HEK293 (cell line): Measurements from ENCODE around the gene PIN4.

ENCODE experiments used
- BCL11A ChIP-seq: fragments of 450-650 bp; formaldehyde crosslinking; IDR thresholded peaks from 2 replicates; pipeline ENCODE4 v1.5.1; 2016; ENCODE audit warnings: low read depth, missing biosample characterization, missing genetic modification characterization
- HOXC10 ChIP-seq: sonication (generic); formaldehyde crosslinking; IDR thresholded peaks from 2 replicates; pipeline ENCODE4 v1.8.1; 2023; ENCODE audit warnings: mild to moderate bottlenecking, missing genetic modification reagents
- OSR2 ChIP-seq: fragments of 450-650 bp; formaldehyde crosslinking; IDR thresholded peaks from 2 replicates; pipeline ENCODE4 v1.5.1; 2016; ENCODE audit warnings: missing biosample characterization, missing genetic modification characterization
- ZBTB48 ChIP-seq: fragments of 450-650 bp; formaldehyde crosslinking; IDR thresholded peaks from 2 replicates; pipeline ENCODE4 v1.5.1; 2016; ENCODE audit warnings: missing biosample characterization, missing genetic modification characterization
- ZNF155 ChIP-seq: fragments of 450-650 bp; formaldehyde crosslinking; IDR thresholded peaks from 2 replicates; pipeline ENCODE4 v1.5.1; 2016; ENCODE audit warnings: missing biosample characterization, missing genetic modification characterization
- ZNF214 ChIP-seq: fragments of 450-650 bp; formaldehyde crosslinking; IDR thresholded peaks from 2 replicates; pipeline ENCODE4 v1.5.1; 2017; ENCODE audit warnings: missing biosample characterization, mild to moderate bottlenecking, missing genetic modification characterization, borderline replicate concordance
- ZNF266 ChIP-seq: fragments of 450-650 bp; formaldehyde crosslinking; IDR thresholded peaks from 2 replicates; pipeline ENCODE4 v1.5.1; 2016; ENCODE audit warnings: missing biosample characterization, missing genetic modification characterization, low read depth
- ZNF311 ChIP-seq: fragments of 450-650 bp; formaldehyde crosslinking; IDR thresholded peaks from 2 replicates; pipeline ENCODE4 v1.5.1; 2017; ENCODE audit warnings: missing biosample characterization, missing genetic modification characterization, borderline replicate concordance
- ZNF350 ChIP-seq: fragments of 450-650 bp; formaldehyde crosslinking; IDR thresholded peaks from 2 replicates; pipeline ENCODE4 v1.5.0; 2017; ENCODE audit warnings: missing biosample characterization, mild to moderate bottlenecking, missing genetic modification characterization
- ZNF37A ChIP-seq: fragments of 450-650 bp; IDR thresholded peaks from 2 replicates; pipeline ENCODE4 v1.5.1; 2018; ENCODE audit warnings: missing biosample characterization, missing genetic modification characterization
- ZNF544 ChIP-seq: fragments of 450-650 bp; formaldehyde crosslinking; IDR thresholded peaks from 2 replicates; pipeline ENCODE4 v1.5.0; 2017; ENCODE audit warnings: missing biosample characterization, missing genetic modification characterization
- ZNF660 ChIP-seq: fragments of 450-650 bp; IDR thresholded peaks from 2 replicates; pipeline ENCODE4 v1.5.1; 2018; ENCODE audit warnings: missing biosample characterization, mild to moderate bottlenecking, missing genetic modification characterization
- ZNF707 ChIP-seq: fragments of 450-650 bp; formaldehyde crosslinking; IDR thresholded peaks from 2 replicates; pipeline ENCODE4 v1.5.1; 2016; ENCODE audit warnings: missing biosample characterization, missing genetic modification characterization
- ZNF785 ChIP-seq: fragments of 450-650 bp; formaldehyde crosslinking; IDR thresholded peaks from 2 replicates; pipeline ENCODE4 v1.5.1; 2016; ENCODE audit warnings: missing biosample characterization, missing genetic modification characterization
- TF ChIP-seq, protein P1 (sequence below): fragments of 450-650 bp; formaldehyde crosslinking; IDR thresholded peaks from 2 replicates; pipeline ENCODE4 v1.5.1; 2016; ENCODE audit warnings: missing biosample characterization, missing genetic modification characterization
- TF ChIP-seq, protein P2 (sequence below): fragments of 450-650 bp; formaldehyde crosslinking; IDR thresholded peaks from 2 replicates; pipeline ENCODE4 v1.5.0; 2017; ENCODE audit warnings: missing biosample characterization, missing genetic modification characterization, borderline replicate concordance
- TF ChIP-seq, protein P3 (sequence below): fragments of 450-650 bp; formaldehyde crosslinking; conservative IDR thresholded peaks from 2 replicates; pipeline ENCODE4 v1.5.1; 2016; ENCODE audit warnings: low read depth, missing biosample characterization, missing genetic modification characterization
- TF ChIP-seq, protein P4 (sequence below): fragments of 450-650 bp; formaldehyde crosslinking; IDR thresholded peaks from 2 replicates; pipeline ENCODE4 v1.5.1; 2016; ENCODE audit warnings: missing biosample characterization, missing genetic modification characterization
- TF ChIP-seq, protein P5 (sequence below): fragments of 450-650 bp; formaldehyde crosslinking; IDR thresholded peaks from 2 replicates; pipeline ENCODE4 v1.5.1; 2016; ENCODE audit warnings: missing biosample characterization, missing genetic modification characterization
- TF ChIP-seq, protein P6 (sequence below): fragments of 450-650 bp; formaldehyde crosslinking; IDR thresholded peaks from 2 replicates; pipeline ENCODE4 v1.5.1; 2016; ENCODE audit warnings: missing biosample characterization, missing genetic modification characterization
- TF ChIP-seq, protein P7 (sequence below): IDR thresholded peaks from 2 replicates; pipeline ENCODE4 v1.6.1; 2011; ENCODE audit warnings: mild to moderate bottlenecking, low read depth, low read length, borderline replicate concordance

The PIN4 gene

DNA sequence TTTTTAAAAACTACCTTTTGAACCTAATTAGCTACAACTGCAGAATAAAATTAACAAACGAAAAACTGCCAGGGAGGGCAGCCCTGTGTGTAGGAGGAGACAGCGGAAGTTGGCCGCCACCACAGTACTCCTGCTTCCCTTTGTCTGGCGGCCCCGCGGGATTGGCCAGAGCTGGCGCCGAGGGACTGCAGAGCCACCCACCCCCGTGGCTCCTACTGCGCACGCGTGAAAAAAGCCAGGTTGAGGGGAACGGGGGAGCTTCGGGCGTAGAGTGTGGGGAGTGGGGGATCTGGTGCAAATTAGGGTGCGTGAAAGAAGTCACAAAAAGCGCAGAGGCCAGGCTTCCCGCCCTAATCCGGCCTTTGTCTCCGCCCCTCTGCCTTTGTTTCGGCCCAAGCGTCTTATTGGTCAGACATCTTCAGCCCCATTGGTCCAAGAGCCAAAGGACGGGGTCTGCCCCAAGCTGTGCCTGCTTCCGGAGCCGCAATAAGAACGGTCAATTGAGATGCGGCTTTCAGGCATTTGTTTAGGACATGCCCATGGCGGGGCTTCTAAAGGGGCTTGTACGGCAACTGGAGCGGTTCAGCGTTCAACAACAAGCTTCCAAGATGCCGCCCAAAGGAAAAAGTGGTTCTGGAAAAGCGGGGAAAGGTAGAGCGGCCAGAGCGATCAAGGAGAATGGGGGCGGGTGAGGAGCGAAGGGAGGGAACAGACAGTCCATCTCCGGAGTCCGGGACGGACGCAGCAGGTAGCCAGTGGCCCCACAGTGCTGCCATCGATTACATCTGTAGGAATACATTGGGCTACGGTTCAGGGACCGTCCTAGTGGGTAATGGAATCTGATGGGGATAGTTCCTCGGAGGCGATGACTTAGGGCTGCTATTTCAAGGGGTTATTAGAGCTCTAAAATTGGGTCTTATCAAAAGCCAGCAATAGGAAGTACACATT lies at the start of gene PIN4 (continued):
- TF ChIP-seq ZBTB48 (peak; percentile 99), ZNF266 (no peak), ZNF660 (tag by site-specific recombination) (peak; percentile 22; the same call in 1 of the 2 replicates), BCL11A (tag by site-specific recombination) (no peak), ZNF350 (tag by site-specific recombination) (no peak), ZNF544 (tag by site-specific recombination) (no peak), OSR2 (tag by site-specific recombination) (no peak), HOXC10 (no peak), ZNF37A (no peak), ZNF785 (tag by site-specific recombination) (no peak), ZNF214 (tag by site-specific recombination) (no peak), ZNF155 (tag by site-specific recombination) (no peak), ZNF707 (tag by site-specific recombination) (no peak), ZNF311 (tag by site-specific recombination) (no peak)
- TF ChIP-seq, protein P1, sequence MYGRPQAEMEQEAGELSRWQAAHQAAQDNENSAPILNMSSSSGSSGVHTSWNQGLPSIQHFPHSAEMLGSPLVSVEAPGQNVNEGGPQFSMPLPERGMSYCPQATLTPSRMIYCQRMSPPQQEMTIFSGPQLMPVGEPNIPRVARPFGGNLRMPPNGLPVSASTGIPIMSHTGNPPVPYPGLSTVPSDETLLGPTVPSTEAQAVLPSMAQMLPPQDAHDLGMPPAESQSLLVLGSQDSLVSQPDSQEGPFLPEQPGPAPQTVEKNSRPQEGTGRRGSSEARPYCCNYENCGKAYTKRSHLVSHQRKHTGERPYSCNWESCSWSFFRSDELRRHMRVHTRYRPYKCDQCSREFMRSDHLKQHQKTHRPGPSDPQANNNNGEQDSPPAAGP (tag by site-specific recombination), result no peak
- TF ChIP-seq, protein P2, sequence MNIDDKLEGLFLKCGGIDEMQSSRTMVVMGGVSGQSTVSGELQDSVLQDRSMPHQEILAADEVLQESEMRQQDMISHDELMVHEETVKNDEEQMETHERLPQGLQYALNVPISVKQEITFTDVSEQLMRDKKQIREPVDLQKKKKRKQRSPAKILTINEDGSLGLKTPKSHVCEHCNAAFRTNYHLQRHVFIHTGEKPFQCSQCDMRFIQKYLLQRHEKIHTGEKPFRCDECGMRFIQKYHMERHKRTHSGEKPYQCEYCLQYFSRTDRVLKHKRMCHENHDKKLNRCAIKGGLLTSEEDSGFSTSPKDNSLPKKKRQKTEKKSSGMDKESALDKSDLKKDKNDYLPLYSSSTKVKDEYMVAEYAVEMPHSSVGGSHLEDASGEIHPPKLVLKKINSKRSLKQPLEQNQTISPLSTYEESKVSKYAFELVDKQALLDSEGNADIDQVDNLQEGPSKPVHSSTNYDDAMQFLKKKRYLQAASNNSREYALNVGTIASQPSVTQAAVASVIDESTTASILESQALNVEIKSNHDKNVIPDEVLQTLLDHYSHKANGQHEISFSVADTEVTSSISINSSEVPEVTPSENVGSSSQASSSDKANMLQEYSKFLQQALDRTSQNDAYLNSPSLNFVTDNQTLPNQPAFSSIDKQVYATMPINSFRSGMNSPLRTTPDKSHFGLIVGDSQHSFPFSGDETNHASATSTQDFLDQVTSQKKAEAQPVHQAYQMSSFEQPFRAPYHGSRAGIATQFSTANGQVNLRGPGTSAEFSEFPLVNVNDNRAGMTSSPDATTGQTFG (tag by site-specific recombination), result no peak
- TF ChIP-seq, protein P3, sequence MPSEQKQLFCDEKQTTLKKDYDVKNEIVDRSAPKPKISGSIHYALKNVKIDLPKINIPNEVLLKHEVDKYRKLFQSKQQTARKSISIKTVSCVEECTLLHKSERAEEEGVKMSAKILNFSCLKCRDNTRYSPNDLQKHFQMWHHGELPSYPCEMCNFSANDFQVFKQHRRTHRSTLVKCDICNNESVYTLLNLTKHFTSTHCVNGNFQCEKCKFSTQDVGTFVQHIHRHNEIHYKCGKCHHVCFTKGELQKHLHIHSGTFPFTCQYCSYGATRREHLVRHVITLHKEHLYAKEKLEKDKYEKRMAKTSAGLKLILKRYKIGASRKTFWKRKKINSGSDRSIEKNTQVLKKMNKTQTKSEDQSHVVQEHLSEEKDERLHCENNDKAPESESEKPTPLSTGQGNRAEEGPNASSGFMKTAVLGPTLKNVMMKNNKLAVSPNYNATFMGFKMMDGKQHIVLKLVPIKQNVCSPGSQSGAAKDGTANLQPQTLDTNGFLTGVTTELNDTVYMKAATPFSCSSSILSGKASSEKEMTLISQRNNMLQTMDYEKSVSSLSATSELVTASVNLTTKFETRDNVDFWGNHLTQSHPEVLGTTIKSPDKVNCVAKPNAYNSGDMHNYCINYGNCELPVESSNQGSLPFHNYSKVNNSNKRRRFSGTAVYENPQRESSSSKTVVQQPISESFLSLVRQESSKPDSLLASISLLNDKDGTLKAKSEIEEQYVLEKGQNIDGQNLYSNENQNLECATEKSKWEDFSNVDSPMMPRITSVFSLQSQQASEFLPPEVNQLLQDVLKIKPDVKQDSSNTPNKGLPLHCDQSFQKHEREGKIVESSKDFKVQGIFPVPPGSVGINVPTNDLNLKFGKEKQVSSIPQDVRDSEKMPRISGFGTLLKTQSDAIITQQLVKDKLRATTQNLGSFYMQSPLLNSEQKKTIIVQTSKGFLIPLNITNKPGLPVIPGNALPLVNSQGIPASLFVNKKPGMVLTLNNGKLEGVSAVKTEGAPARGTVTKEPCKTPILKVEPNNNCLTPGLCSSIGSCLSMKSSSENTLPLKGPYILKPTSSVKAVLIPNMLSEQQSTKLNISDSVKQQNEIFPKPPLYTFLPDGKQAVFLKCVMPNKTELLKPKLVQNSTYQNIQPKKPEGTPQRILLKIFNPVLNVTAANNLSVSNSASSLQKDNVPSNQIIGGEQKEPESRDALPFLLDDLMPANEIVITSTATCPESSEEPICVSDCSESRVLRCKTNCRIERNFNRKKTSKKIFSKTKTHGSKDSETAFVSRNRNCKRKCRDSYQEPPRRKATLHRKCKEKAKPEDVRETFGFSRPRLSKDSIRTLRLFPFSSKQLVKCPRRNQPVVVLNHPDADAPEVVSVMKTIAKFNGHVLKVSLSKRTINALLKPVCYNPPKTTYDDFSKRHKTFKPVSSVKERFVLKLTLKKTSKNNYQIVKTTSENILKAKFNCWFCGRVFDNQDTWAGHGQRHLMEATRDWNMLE (tag by site-specific recombination), result peak; percentile 73
- TF ChIP-seq, protein P4, sequence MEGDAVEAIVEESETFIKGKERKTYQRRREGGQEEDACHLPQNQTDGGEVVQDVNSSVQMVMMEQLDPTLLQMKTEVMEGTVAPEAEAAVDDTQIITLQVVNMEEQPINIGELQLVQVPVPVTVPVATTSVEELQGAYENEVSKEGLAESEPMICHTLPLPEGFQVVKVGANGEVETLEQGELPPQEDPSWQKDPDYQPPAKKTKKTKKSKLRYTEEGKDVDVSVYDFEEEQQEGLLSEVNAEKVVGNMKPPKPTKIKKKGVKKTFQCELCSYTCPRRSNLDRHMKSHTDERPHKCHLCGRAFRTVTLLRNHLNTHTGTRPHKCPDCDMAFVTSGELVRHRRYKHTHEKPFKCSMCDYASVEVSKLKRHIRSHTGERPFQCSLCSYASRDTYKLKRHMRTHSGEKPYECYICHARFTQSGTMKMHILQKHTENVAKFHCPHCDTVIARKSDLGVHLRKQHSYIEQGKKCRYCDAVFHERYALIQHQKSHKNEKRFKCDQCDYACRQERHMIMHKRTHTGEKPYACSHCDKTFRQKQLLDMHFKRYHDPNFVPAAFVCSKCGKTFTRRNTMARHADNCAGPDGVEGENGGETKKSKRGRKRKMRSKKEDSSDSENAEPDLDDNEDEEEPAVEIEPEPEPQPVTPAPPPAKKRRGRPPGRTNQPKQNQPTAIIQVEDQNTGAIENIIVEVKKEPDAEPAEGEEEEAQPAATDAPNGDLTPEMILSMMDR, result no peak
- TF ChIP-seq, protein P5, sequence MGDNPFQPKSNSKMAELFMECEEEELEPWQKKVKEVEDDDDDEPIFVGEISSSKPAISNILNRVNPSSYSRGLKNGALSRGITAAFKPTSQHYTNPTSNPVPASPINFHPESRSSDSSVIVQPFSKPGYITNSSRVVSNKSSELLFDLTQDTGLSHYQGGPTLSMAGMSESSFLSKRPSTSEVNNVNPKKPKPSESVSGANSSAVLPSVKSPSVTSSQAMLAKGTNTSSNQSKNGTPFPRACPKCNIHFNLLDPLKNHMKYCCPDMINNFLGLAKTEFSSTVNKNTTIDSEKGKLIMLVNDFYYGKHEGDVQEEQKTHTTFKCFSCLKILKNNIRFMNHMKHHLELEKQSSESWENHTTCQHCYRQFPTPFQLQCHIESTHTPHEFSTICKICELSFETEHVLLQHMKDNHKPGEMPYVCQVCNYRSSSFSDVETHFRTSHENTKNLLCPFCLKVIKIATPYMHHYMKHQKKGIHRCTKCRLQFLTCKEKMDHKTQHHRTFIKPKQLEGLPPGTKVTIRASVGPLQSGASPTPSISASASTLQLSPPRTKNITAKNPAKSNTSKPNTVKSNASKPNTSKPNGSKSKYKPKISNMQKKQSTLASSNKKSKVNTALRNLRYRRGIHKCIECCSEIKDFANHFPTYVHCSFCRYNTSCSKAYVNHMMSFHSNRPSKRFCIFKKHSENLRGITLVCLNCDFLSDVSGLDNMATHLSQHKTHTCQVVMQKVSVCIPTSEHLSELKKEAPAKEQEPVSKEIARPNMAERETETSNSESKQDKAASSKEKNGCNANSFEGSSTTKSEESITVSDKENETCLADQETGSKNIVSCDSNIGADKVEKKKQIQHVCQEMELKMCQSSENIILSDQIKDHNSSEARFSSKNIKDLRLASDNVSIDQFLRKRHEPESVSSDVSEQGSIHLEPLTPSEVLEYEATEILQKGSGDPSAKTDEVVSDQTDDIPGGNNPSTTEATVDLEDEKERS (tag by site-specific recombination), result peak; percentile 16; the same call in 1 of the 2 replicates
- TF ChIP-seq, protein P6, sequence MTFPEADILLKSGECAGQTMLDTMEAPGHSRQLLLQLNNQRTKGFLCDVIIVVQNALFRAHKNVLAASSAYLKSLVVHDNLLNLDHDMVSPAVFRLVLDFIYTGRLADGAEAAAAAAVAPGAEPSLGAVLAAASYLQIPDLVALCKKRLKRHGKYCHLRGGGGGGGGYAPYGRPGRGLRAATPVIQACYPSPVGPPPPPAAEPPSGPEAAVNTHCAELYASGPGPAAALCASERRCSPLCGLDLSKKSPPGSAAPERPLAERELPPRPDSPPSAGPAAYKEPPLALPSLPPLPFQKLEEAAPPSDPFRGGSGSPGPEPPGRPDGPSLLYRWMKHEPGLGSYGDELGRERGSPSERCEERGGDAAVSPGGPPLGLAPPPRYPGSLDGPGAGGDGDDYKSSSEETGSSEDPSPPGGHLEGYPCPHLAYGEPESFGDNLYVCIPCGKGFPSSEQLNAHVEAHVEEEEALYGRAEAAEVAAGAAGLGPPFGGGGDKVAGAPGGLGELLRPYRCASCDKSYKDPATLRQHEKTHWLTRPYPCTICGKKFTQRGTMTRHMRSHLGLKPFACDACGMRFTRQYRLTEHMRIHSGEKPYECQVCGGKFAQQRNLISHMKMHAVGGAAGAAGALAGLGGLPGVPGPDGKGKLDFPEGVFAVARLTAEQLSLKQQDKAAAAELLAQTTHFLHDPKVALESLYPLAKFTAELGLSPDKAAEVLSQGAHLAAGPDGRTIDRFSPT (tag by site-specific recombination), result no peak
- TF ChIP-seq, protein P7, sequence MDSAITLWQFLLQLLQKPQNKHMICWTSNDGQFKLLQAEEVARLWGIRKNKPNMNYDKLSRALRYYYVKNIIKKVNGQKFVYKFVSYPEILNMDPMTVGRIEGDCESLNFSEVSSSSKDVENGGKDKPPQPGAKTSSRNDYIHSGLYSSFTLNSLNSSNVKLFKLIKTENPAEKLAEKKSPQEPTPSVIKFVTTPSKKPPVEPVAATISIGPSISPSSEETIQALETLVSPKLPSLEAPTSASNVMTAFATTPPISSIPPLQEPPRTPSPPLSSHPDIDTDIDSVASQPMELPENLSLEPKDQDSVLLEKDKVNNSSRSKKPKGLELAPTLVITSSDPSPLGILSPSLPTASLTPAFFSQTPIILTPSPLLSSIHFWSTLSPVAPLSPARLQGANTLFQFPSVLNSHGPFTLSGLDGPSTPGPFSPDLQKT, result no peak
